ENCODE data around the gene PLD1. TPM values are rescaled to one million over a fixed set of nuclear protein-coding genes. Genes with fewer than 3 reads are reported as not detected.

Gene PLD1
- polyA plus RNA-seq, 2 donors: 26.0 to 31.9 TPM

GRCh38 chr3:171838218-171838720 is 28.0 kb upstream of the PLD1 start:
- Histone ChIP-seq H3K27ac (ENCODE audit: low read depth in 2 of 2, low read length in 1 of 2) (peak overlapping the region in 1 of 2 donors; percentile 27), H3K36me3 (ENCODE audit: control insufficient read depth in 2 of 2, insufficient read depth in 2 of 2, low read length in 1 of 2) (no peaks in the 10 kb centered on the region), H3K4me1 (ENCODE audit: control insufficient read depth in 2 of 2, insufficient read depth in 2 of 2, low read length in 1 of 2) (no peaks in the 10 kb centered on the region), H3K27me3 (ENCODE audit: control insufficient read depth in 1 of 2, insufficient read depth in 2 of 2, low read length in 2 of 2) (peaks cover 0 to 2% of the 10 kb centered on the region in 2 donors), H3K4me3 (ENCODE audit: low read depth in 1 of 2, low read length in 2 of 2) (no peak overlapping the region), H3K9me3 (ENCODE audit: control insufficient read depth in 2 of 2, insufficient read depth in 1 of 2, low read depth in 1 of 2, low read length in 1 of 2) (no peaks in the 10 kb centered on the region)
- 38 to 42% methylated on average over 6 of the region's 6 CpGs for WGBS, 2 donors

DNA sequence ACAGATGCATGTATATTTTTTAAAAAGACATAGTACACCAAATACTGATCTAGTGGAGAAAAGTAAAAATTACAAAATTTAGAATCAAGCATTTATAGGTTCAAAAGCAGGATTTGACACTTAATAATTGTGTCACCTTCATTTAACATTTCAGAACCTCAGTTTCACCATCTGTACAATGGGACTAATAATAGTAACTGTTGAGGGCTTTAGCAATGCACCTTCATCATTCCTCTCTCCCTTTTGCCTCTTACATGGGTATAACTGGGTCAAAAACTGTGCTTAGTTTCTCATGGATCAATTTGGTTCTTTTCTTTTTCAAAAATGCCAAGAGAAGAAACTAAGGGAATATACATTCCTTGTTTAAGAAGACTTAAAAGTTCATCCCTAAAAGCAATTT is 27.4 kb upstream of the PLD1 start:
- Histone ChIP-seq H3K4me1 (ENCODE audit: control insufficient read depth in 2 of 2, insufficient read depth in 2 of 2, low read length in 1 of 2) (no peaks in the 10 kb centered on the region), H3K4me3 (ENCODE audit: low read depth in 1 of 2, low read length in 2 of 2) (no peak overlapping the region), H3K9me3 (ENCODE audit: control insufficient read depth in 2 of 2, insufficient read depth in 1 of 2, low read depth in 1 of 2, low read length in 1 of 2) (no peaks in the 10 kb centered on the region), H3K27ac (ENCODE audit: low read depth in 2 of 2, low read length in 1 of 2) (no peak overlapping the region), H3K27me3 (ENCODE audit: control insufficient read depth in 1 of 2, insufficient read depth in 2 of 2, low read length in 2 of 2) (peaks cover 0 to 2% of the 10 kb centered on the region in 2 donors), H3K36me3 (ENCODE audit: control insufficient read depth in 2 of 2, insufficient read depth in 2 of 2, low read length in 1 of 2) (no peaks in the 10 kb centered on the region)

- no peak overlapping the region for H3K4me3 ChIP-seq (ENCODE audit: low read depth in 1 of 2, low read length in 2 of 2)
- 89 to 95% methylated on average over 3 of the region's 3 CpGs for WGBS, 2 donors
- peaks cover 0 to 2% of the 10 kb centered on the region in 2 donors for H3K27me3 ChIP-seq (ENCODE audit: control insufficient read depth in 1 of 2, insufficient read depth in 2 of 2, low read length in 2 of 2)
- H3K27ac ChIP-seq (ENCODE audit: low read depth in 2 of 2, low read length in 1 of 2): no peak overlapping the region
- H3K36me3 ChIP-seq (ENCODE audit: control insufficient read depth in 2 of 2, insufficient read depth in 2 of 2, low read length in 1 of 2): no peaks in the 10 kb centered on the region
- no peaks in the 10 kb centered on the region for H3K4me1 ChIP-seq (ENCODE audit: control insufficient read depth in 2 of 2, insufficient read depth in 2 of 2, low read length in 1 of 2)
- H3K9me3 ChIP-seq (ENCODE audit: control insufficient read depth in 2 of 2, insufficient read depth in 1 of 2, low read depth in 1 of 2, low read length in 1 of 2): no peaks in the 10 kb centered on the region
These were observed 26.6 kb upstream of the PLD1 start for GRCh38 chr3:171836855-171837254.

- Histone ChIP-seq H3K9me3 (ENCODE audit: control insufficient read depth in 2 of 2, insufficient read depth in 1 of 2, low read depth in 1 of 2, low read length in 1 of 2) (no peaks in the 10 kb centered on the region), H3K27me3 (ENCODE audit: control insufficient read depth in 1 of 2, insufficient read depth in 2 of 2, low read length in 2 of 2) (peaks cover 0 to 2% of the 10 kb centered on the region in 2 donors), H3K4me3 (ENCODE audit: low read depth in 1 of 2, low read length in 2 of 2) (no peak overlapping the region), H3K36me3 (ENCODE audit: control insufficient read depth in 2 of 2, insufficient read depth in 2 of 2, low read length in 1 of 2) (no peaks in the 10 kb centered on the region), H3K27ac (ENCODE audit: low read depth in 2 of 2, low read length in 1 of 2) (no peak overlapping the region), H3K4me1 (ENCODE audit: control insufficient read depth in 2 of 2, insufficient read depth in 2 of 2, low read length in 1 of 2) (no peaks in the 10 kb centered on the region)
- 82 to 91% methylated on average over 2 of the region's 2 CpGs for WGBS, 2 donors
These were observed 25.3 kb upstream of the PLD1 start for GRCh38 chr3:171835613-171836012.

DNA sequence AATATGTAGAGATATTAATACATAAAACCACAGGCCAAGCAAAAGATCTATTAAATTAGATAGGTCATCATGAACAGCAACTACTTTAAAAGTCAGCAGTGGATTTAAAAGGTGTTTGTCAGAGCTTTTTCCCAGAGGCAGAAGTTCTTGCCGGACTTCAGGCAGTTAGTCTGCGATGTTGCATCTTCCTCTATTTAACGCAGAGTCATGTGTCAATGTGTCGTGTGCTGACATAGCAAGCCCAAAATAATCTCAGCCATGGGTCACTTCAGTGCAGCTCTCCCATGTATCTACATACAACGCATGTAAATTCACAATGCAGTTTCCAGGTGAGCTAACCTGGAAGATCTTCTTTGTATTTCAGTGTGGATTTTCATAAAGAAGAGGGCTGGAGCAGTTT is 24.8 kb upstream of the PLD1 start:
- 85 to 91% methylated on average over 5 of the region's 5 CpGs for WGBS, 2 donors
- no peak overlapping the region for H3K4me3 ChIP-seq (ENCODE audit: low read depth in 1 of 2, low read length in 2 of 2)
- no peak overlapping the region for H3K27ac ChIP-seq (ENCODE audit: low read depth in 2 of 2, low read length in 1 of 2)
- no peaks in the 10 kb centered on the region for H3K4me1 ChIP-seq (ENCODE audit: control insufficient read depth in 2 of 2, insufficient read depth in 2 of 2, low read length in 1 of 2)
- H3K9me3 ChIP-seq (ENCODE audit: control insufficient read depth in 2 of 2, insufficient read depth in 1 of 2, low read depth in 1 of 2, low read length in 1 of 2): no peaks in the 10 kb centered on the region
- peaks cover 0 to 2% of the 10 kb centered on the region in 2 donors for H3K27me3 ChIP-seq (ENCODE audit: control insufficient read depth in 1 of 2, insufficient read depth in 2 of 2, low read length in 2 of 2)
- H3K36me3 ChIP-seq (ENCODE audit: control insufficient read depth in 2 of 2, insufficient read depth in 2 of 2, low read length in 1 of 2): no peaks in the 10 kb centered on the region

GRCh38 chr3:171834461-171834801 is 24.1 kb upstream of the PLD1 start:
- WGBS, 2 donors: 71 to 88% methylated on average over 5 of the region's 5 CpGs

GRCh38 chr3:171833789-171834460 is 23.6 kb upstream of the PLD1 start:
- H3K4me1 ChIP-seq (ENCODE audit: control insufficient read depth in 2 of 2, insufficient read depth in 2 of 2, low read length in 1 of 2): peaks cover 0 to 3% of the 10 kb centered on the region in 2 donors
- no peak overlapping the region for H3K27ac ChIP-seq (ENCODE audit: low read depth in 2 of 2, low read length in 1 of 2)
- H3K4me3 ChIP-seq (ENCODE audit: low read depth in 1 of 2, low read length in 2 of 2): no peak overlapping the region
- H3K27me3 ChIP-seq (ENCODE audit: control insufficient read depth in 1 of 2, insufficient read depth in 2 of 2, low read length in 2 of 2): peaks cover 0 to 2% of the 10 kb centered on the region in 2 donors
- no peaks in the 10 kb centered on the region for H3K9me3 ChIP-seq (ENCODE audit: control insufficient read depth in 2 of 2, insufficient read depth in 1 of 2, low read depth in 1 of 2, low read length in 1 of 2)
- WGBS, 2 donors: 35 to 41% methylated on average over 3 of the region's 3 CpGs
- no peaks in the 10 kb centered on the region for H3K36me3 ChIP-seq (ENCODE audit: control insufficient read depth in 2 of 2, insufficient read depth in 2 of 2, low read length in 1 of 2)

More at GRCh38 chr3:171834461-171834801, 24.1 kb upstream of the PLD1 start:
- no peaks in the 10 kb centered on the region for H3K36me3 ChIP-seq (ENCODE audit: control insufficient read depth in 2 of 2, insufficient read depth in 2 of 2, low read length in 1 of 2)
- H3K27ac ChIP-seq (ENCODE audit: low read depth in 2 of 2, low read length in 1 of 2): no peak overlapping the region
- H3K9me3 ChIP-seq (ENCODE audit: control insufficient read depth in 2 of 2, insufficient read depth in 1 of 2, low read depth in 1 of 2, low read length in 1 of 2): no peaks in the 10 kb centered on the region
- peaks cover 0 to 2% of the 10 kb centered on the region in 2 donors for H3K27me3 ChIP-seq (ENCODE audit: control insufficient read depth in 1 of 2, insufficient read depth in 2 of 2, low read length in 2 of 2)
- no peak overlapping the region for H3K4me3 ChIP-seq (ENCODE audit: low read depth in 1 of 2, low read length in 2 of 2)
- H3K4me1 ChIP-seq (ENCODE audit: control insufficient read depth in 2 of 2, insufficient read depth in 2 of 2, low read length in 1 of 2): peaks cover 0 to 3% of the 10 kb centered on the region in 2 donors

- 58 to 66% methylated on average over 5 of the region's 5 CpGs for WGBS, 2 donors
- Histone ChIP-seq H3K27me3 (ENCODE audit: control insufficient read depth in 1 of 2, insufficient read depth in 2 of 2, low read length in 2 of 2) (no peaks in the 10 kb centered on the region), H3K36me3 (ENCODE audit: control insufficient read depth in 2 of 2, insufficient read depth in 2 of 2, low read length in 1 of 2) (no peaks in the 10 kb centered on the region), H3K27ac (ENCODE audit: low read depth in 2 of 2, low read length in 1 of 2) (no peak overlapping the region), H3K9me3 (ENCODE audit: control insufficient read depth in 2 of 2, insufficient read depth in 1 of 2, low read depth in 1 of 2, low read length in 1 of 2) (no peaks in the 10 kb centered on the region), H3K4me3 (ENCODE audit: low read depth in 1 of 2, low read length in 2 of 2) (no peak overlapping the region), H3K4me1 (ENCODE audit: control insufficient read depth in 2 of 2, insufficient read depth in 2 of 2, low read length in 1 of 2) (peaks cover 0 to 3% of the 10 kb centered on the region in 2 donors)
These were observed 22.7 kb upstream of the PLD1 start for GRCh38 chr3:171832989-171833388.

GRCh38 chr3:171831936-171832335 is 21.7 kb upstream of the PLD1 start:
- H3K27ac ChIP-seq (ENCODE audit: low read depth in 2 of 2, low read length in 1 of 2): no peak overlapping the region

GRCh38 chr3:171830518-171830875 is 20.2 kb upstream of the PLD1 start:
- Histone ChIP-seq H3K27me3 (ENCODE audit: control insufficient read depth in 1 of 2, insufficient read depth in 2 of 2, low read length in 2 of 2) (no peaks in the 10 kb centered on the region), H3K36me3 (ENCODE audit: control insufficient read depth in 2 of 2, insufficient read depth in 2 of 2, low read length in 1 of 2) (no peaks in the 10 kb centered on the region), H3K4me3 (ENCODE audit: low read depth in 1 of 2, low read length in 2 of 2) (no peak overlapping the region), H3K27ac (ENCODE audit: low read depth in 2 of 2, low read length in 1 of 2) (no peak overlapping the region), H3K9me3 (ENCODE audit: control insufficient read depth in 2 of 2, insufficient read depth in 1 of 2, low read depth in 1 of 2, low read length in 1 of 2) (no peaks in the 10 kb centered on the region), H3K4me1 (ENCODE audit: control insufficient read depth in 2 of 2, insufficient read depth in 2 of 2, low read length in 1 of 2) (peaks cover 0 to 3% of the 10 kb centered on the region in 2 donors)

More at GRCh38 chr3:171831936-171832335, 21.7 kb upstream of the PLD1 start:
- Histone ChIP-seq H3K36me3 (ENCODE audit: control insufficient read depth in 2 of 2, insufficient read depth in 2 of 2, low read length in 1 of 2) (no peaks in the 10 kb centered on the region), H3K27me3 (ENCODE audit: control insufficient read depth in 1 of 2, insufficient read depth in 2 of 2, low read length in 2 of 2) (no peaks in the 10 kb centered on the region), H3K4me1 (ENCODE audit: control insufficient read depth in 2 of 2, insufficient read depth in 2 of 2, low read length in 1 of 2) (peaks cover 0 to 3% of the 10 kb centered on the region in 2 donors), H3K4me3 (ENCODE audit: low read depth in 1 of 2, low read length in 2 of 2) (no peak overlapping the region), H3K9me3 (ENCODE audit: control insufficient read depth in 2 of 2, insufficient read depth in 1 of 2, low read depth in 1 of 2, low read length in 1 of 2) (no peaks in the 10 kb centered on the region)
- WGBS, 2 donors: 70 to 78% methylated on average over 3 of the region's 3 CpGs
